GM12891 (cell line): Measurements from ENCODE around the gene CYBA.

Experiments used
- PAX5 ChIP-seq: IDR thresholded peaks from 2 replicates; pipeline ENCODE4 v1.6.1; 2011; ENCODE audit warnings: low read length, moderate library complexity, mild to moderate bottlenecking; ENCODE audit not compliant: insufficient read depth, severe bottlenecking
- POLR2A ChIP-seq: IDR thresholded peaks from 2 replicates; pipeline ENCODE4 v1.6.1; 2011; ENCODE audit warnings: low read depth, low read length, control low read depth
- POLR2AphosphoS5 ChIP-seq: IDR thresholded peaks from 2 replicates; pipeline ENCODE4 v1.6.1; 2011; ENCODE audit warnings: low read depth, low read length, control low read depth
- SPI1 ChIP-seq: IDR thresholded peaks from 2 replicates; pipeline ENCODE4 v1.6.1; 2011; ENCODE audit warnings: low read depth, low read length, control low read depth
- TAF1 ChIP-seq: IDR thresholded peaks from 2 replicates; pipeline ENCODE4 v1.6.1; 2011; ENCODE audit warnings: low read depth, low read length, control low read depth

GRCh38 chr16:88622125-88622524 is 28.7 kb downstream of the CYBA start:
- TF ChIP-seq POLR2A (no peak), POLR2AphosphoS5 (no peak), TAF1 (no peak), PAX5 (no peak), SPI1 (no peak)
